Measurements from ENCODE around the gene MCTP1. TPM values are rescaled to one million over a fixed set of nuclear protein-coding genes. Genes with fewer than 3 reads are reported as not detected.

The MCTP1 gene
- total and polyA plus RNA-seq, 10 of the 15 experiments (the other 5 are each of a cell fraction or from before 2014, with no cell fraction given): 12.6 to 45.9 (median 18.8) TPM

GRCh38 chr5:95280401-95281095, 4.3 kb downstream of the MCTP1 start:
- SMC1A ChIA-PET (ENCODE audit: uncharacterized antibody, unreplicated experiment): no interaction called here
- TF ChIP-seq SREBF1 (IDR thresholded peaks at IDR 0.05; ENCODE audit: low read length) (no peak), POLR2AphosphoS5 (IDR thresholded peaks at IDR 0.05; ENCODE audit: low read length) (no peak), ETV6 (conservative IDR thresholded peaks at IDR 0.05 in 1 of 2, IDR thresholded peaks at IDR 0.05 in 1 of 2; ENCODE audit: borderline replicate concordance in 1 of 2, low read depth in 1 of 2) (no peak), ZNF622 (IDR thresholded peaks at IDR 0.05) (no peak), HDGF (IDR thresholded peaks at IDR 0.05) (no peak), ZNF592 (IDR thresholded peaks at IDR 0.05) (no peak), RAD21 (IDR thresholded peaks at IDR 0.05; ENCODE audit: insufficient read depth, low read depth, low read length) (no peak), EZH2 (IDR thresholded peaks at IDR 0.05; ENCODE audit: borderline replicate concordance, control insufficient read depth, low read depth, low read length) (no peak), STAT1 (conservative IDR thresholded peaks at IDR 0.05) (no peak), PKNOX1 (IDR thresholded peaks at IDR 0.05) (no peak), SP1 (IDR thresholded peaks at IDR 0.05; ENCODE audit: low read depth, low read length) (no peak), NRF1 (conservative IDR thresholded peaks at IDR 0.05; ENCODE audit: low read depth, low read length) (no peak)
- TF ChIP-seq, protein P1, sequence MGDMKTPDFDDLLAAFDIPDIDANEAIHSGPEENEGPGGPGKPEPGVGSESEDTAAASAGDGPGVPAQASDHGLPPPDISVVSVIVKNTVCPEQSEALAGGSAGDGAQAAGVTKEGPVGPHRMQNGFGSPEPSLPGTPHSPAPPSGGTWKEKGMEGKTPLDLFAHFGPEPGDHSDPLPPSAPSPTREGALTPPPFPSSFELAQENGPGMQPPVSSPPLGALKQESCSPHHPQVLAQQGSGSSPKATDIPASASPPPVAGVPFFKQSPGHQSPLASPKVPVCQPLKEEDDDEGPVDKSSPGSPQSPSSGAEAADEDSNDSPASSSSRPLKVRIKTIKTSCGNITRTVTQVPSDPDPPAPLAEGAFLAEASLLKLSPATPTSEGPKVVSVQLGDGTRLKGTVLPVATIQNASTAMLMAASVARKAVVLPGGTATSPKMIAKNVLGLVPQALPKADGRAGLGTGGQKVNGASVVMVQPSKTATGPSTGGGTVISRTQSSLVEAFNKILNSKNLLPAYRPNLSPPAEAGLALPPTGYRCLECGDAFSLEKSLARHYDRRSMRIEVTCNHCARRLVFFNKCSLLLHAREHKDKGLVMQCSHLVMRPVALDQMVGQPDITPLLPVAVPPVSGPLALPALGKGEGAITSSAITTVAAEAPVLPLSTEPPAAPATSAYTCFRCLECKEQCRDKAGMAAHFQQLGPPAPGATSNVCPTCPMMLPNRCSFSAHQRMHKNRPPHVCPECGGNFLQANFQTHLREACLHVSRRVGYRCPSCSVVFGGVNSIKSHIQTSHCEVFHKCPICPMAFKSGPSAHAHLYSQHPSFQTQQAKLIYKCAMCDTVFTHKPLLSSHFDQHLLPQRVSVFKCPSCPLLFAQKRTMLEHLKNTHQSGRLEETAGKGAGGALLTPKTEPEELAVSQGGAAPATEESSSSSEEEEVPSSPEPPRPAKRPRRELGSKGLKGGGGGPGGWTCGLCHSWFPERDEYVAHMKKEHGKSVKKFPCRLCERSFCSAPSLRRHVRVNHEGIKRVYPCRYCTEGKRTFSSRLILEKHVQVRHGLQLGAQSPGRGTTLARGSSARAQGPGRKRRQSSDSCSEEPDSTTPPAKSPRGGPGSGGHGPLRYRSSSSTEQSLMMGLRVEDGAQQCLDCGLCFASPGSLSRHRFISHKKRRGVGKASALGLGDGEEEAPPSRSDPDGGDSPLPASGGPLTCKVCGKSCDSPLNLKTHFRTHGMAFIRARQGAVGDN (IDR thresholded peaks at IDR 0.05): no peak

More at GRCh38 chr5:95280401-95281095, 4.3 kb downstream of the MCTP1 start:
- H3K36me3 ChIP-seq (ENCODE audit: control insufficient read depth in 2 of 2, insufficient read depth in 2 of 2, low read length in 1 of 2): no peaks in the 10 kb centered on the region
- H2AFZ ChIP-seq (ENCODE audit: control insufficient read depth, low read depth, low read length): no peak overlapping the region
- POLR2A ChIA-PET: no interaction called here
- H3K9ac ChIP-seq (ENCODE audit: control insufficient read depth, insufficient read depth, low read length): no peak overlapping the region
- no peak for DNase-seq (ENCODE audit: low read depth, low spot score)
- H4K20me1 ChIP-seq (ENCODE audit: control insufficient read depth, insufficient read depth): no peaks in the 10 kb centered on the region
- in situ Hi-C loops (cut with MboI) (no loop called here), intact Hi-C loops (cut with micrococcal nuclease; ENCODE audit: unreplicated experiment) (loop anchor here (5.0 kb wide), 1 partner anchor 567 kb away; no protein-coding TSS in a partner anchor)
- no TSS peak for BruUV-seq (replicated peaks)
- peaks cover 2 to 17% of the 10 kb centered on the region in 2 experiments for H3K27me3 ChIP-seq (replicated peaks in 1 of 2; ENCODE audit: control insufficient read depth in 2 of 2, insufficient read depth in 2 of 2, low read length in 1 of 2)
- no peak for FAIRE-seq
- H3K9me3 ChIP-seq (replicated peaks; ENCODE audit: control insufficient read depth, insufficient read depth, low read length): no peaks in the 10 kb centered on the region; the same call in 2 of the 3 replicates
- no peak for ATAC-seq
- H3K79me2 ChIP-seq (ENCODE audit: control insufficient read depth, insufficient read depth, low read length): no peaks in the 10 kb centered on the region
- 19% methylated on average over 8 of the region's 8 CpGs for WGBS (ENCODE audit: insufficient coverage, insufficient replicate concordance, low lambda C conversion rate, missing lambda C conversion rate)
- no peak overlapping the region for H3K27ac ChIP-seq (ENCODE audit: control insufficient read depth, insufficient read depth)
- H3K4me1 ChIP-seq (ENCODE audit: control insufficient read depth, insufficient read depth, low read length): no peaks in the 10 kb centered on the region
- no peak overlapping the region for H3K4me2 ChIP-seq (ENCODE audit: control insufficient read depth, insufficient read depth)
- RAD21 ChIA-PET (ENCODE audit: unreplicated experiment): no interaction called here
- CTCF ChIA-PET: interaction anchor here (0.6 to 1.7 kb wide), 2 partner anchors 18 to 106 kb away, joined by 3 to 4 read pairs; no protein-coding TSS in a partner anchor
- H3K4me3 ChIP-seq: no peak overlapping the region

Data from GM12878 (cell line).